ENCODE measurements around the gene CEMIP. TPM values are rescaled to one million over a fixed set of nuclear protein-coding genes. Genes with fewer than 3 reads are reported as not detected.

Gene CEMIP
- total and polyA plus RNA-seq, 9 donors = 0.93 to 3.0 (median 2.3) TPM

GRCh38 chr15:80830677-80831076 is 51.5 kb downstream of the CEMIP start:
- 60% methylated on average over 1 of the region's 1 CpG for WGBS (ENCODE audit: insufficient coverage)
- DNase-seq = no peak
- H3K9me3 ChIP-seq (replicated peaks; ENCODE audit: control insufficient read depth, low read depth, low read length) = no peaks in the 10 kb centered on the region
- H3K4me1 ChIP-seq (ENCODE audit: control insufficient read depth, insufficient read depth, low read length) = peaks cover 19% of the 10 kb centered on the region
- H3K36me3 ChIP-seq (ENCODE audit: control insufficient read depth, insufficient read depth, low read length) = no peaks in the 10 kb centered on the region
- no peaks in the 10 kb centered on the region for H3K27me3 ChIP-seq (ENCODE audit: control insufficient read depth, insufficient read depth, low read length)
- H3K27ac ChIP-seq (ENCODE audit: low read length) = no peak overlapping the region
- no peak overlapping the region for H3K4me3 ChIP-seq (ENCODE audit: low read length)

- no peaks in the 10 kb centered on the region for H3K27me3 ChIP-seq (ENCODE audit: control insufficient read depth, insufficient read depth, low read length)
- H3K36me3 ChIP-seq (ENCODE audit: control insufficient read depth, insufficient read depth, low read length) = no peaks in the 10 kb centered on the region
- no peak overlapping the region for H3K27ac ChIP-seq (ENCODE audit: low read length)
- H3K9me3 ChIP-seq (replicated peaks; ENCODE audit: control insufficient read depth, low read depth, low read length) = no peaks in the 10 kb centered on the region
- DNase-seq = no peak
- 88% methylated on average over 7 of the region's 7 CpGs for WGBS (ENCODE audit: insufficient coverage)
- H3K4me3 ChIP-seq (ENCODE audit: low read length) = no peak overlapping the region
- peaks cover 19% of the 10 kb centered on the region for H3K4me1 ChIP-seq (ENCODE audit: control insufficient read depth, insufficient read depth, low read length)
These were observed 52.0 kb downstream of the CEMIP start for GRCh38 chr15:80831192-80831591.

- H3K4me1 ChIP-seq (ENCODE audit: control insufficient read depth, insufficient read depth, low read length) = peaks cover 19% of the 10 kb centered on the region
- H3K4me3 ChIP-seq (ENCODE audit: low read length) = no peak overlapping the region
- DNase-seq = no peak
- H3K9me3 ChIP-seq (replicated peaks; ENCODE audit: control insufficient read depth, low read depth, low read length) = no peaks in the 10 kb centered on the region
- no peak overlapping the region for H3K27ac ChIP-seq (ENCODE audit: low read length)
- no peaks in the 10 kb centered on the region for H3K27me3 ChIP-seq (ENCODE audit: control insufficient read depth, insufficient read depth, low read length)
- 59% methylated on average over 3 of the region's 7 CpGs for WGBS (ENCODE audit: insufficient coverage)
- no peaks in the 10 kb centered on the region for H3K36me3 ChIP-seq (ENCODE audit: control insufficient read depth, insufficient read depth, low read length)
These were observed 52.5 kb downstream of the CEMIP start for GRCh38 chr15:80831606-80832224.

GRCh38 chr15:80832686-80833085 is 53.5 kb downstream of the CEMIP start:
- DNase-seq = peak; percentile 29
- Histone ChIP-seq H3K36me3 (ENCODE audit: control insufficient read depth, insufficient read depth, low read length) (no peaks in the 10 kb centered on the region), H3K4me1 (ENCODE audit: control insufficient read depth, insufficient read depth, low read length) (peaks cover 19% of the 10 kb centered on the region), H3K27me3 (ENCODE audit: control insufficient read depth, insufficient read depth, low read length) (peaks cover 2% of the 10 kb centered on the region), H3K4me3 (ENCODE audit: low read length) (no peak overlapping the region), H3K27ac (ENCODE audit: low read length) (no peak overlapping the region), H3K9me3 (replicated peaks; ENCODE audit: control insufficient read depth, low read depth, low read length) (no peaks in the 10 kb centered on the region)
- no CpG with 5 or more reads among the region's 3 CpGs for WGBS (ENCODE audit: insufficient coverage)

GRCh38 chr15:80834402-80834801 is 55.2 kb downstream of the CEMIP start:
- H3K9me3 ChIP-seq (replicated peaks; ENCODE audit: control insufficient read depth, low read depth, low read length) = no peaks in the 10 kb centered on the region
- DNase-seq = no peak
- H3K27me3 ChIP-seq (ENCODE audit: control insufficient read depth, insufficient read depth, low read length) = peaks cover 2% of the 10 kb centered on the region
- no peaks in the 10 kb centered on the region for H3K36me3 ChIP-seq (ENCODE audit: control insufficient read depth, insufficient read depth, low read length)
- H3K4me3 ChIP-seq (ENCODE audit: low read length) = no peak overlapping the region
- H3K4me1 ChIP-seq (ENCODE audit: control insufficient read depth, insufficient read depth, low read length) = peaks cover 14% of the 10 kb centered on the region
- 60% methylated on average over 1 of the region's 2 CpGs for WGBS (ENCODE audit: insufficient coverage)
- no peak overlapping the region for H3K27ac ChIP-seq (ENCODE audit: low read length)

- H3K27ac ChIP-seq (ENCODE audit: low read length) = no peak overlapping the region
- H3K27me3 ChIP-seq (ENCODE audit: control insufficient read depth, insufficient read depth, low read length) = peaks cover 4% of the 10 kb centered on the region
- peaks cover 14% of the 10 kb centered on the region for H3K4me1 ChIP-seq (ENCODE audit: control insufficient read depth, insufficient read depth, low read length)
- no peak overlapping the region for H3K4me3 ChIP-seq (ENCODE audit: low read length)
- WGBS (ENCODE audit: insufficient coverage) = no CpG with 5 or more reads among the region's 1 CpG
- H3K36me3 ChIP-seq (ENCODE audit: control insufficient read depth, insufficient read depth, low read length) = no peaks in the 10 kb centered on the region
- DNase-seq = peak; percentile 44
- no peaks in the 10 kb centered on the region for H3K9me3 ChIP-seq (replicated peaks; ENCODE audit: control insufficient read depth, low read depth, low read length)
These were observed 55.7 kb downstream of the CEMIP start for GRCh38 chr15:80834906-80835305.

GRCh38 chr15:80835336-80835735 is 56.2 kb downstream of the CEMIP start:
- H3K27me3 ChIP-seq (ENCODE audit: control insufficient read depth, insufficient read depth, low read length) = peaks cover 4% of the 10 kb centered on the region
- no peaks in the 10 kb centered on the region for H3K36me3 ChIP-seq (ENCODE audit: control insufficient read depth, insufficient read depth, low read length)
- WGBS (ENCODE audit: insufficient coverage) = 59% methylated on average over 4 of the region's 4 CpGs
- H3K4me1 ChIP-seq (ENCODE audit: control insufficient read depth, insufficient read depth, low read length) = peaks cover 18% of the 10 kb centered on the region
- no peak overlapping the region for H3K4me3 ChIP-seq (ENCODE audit: low read length)
- no peaks in the 10 kb centered on the region for H3K9me3 ChIP-seq (replicated peaks; ENCODE audit: control insufficient read depth, low read depth, low read length)
- DNase-seq = no peak
- no peak overlapping the region for H3K27ac ChIP-seq (ENCODE audit: low read length)

- DNase-seq = no peak
- 73% methylated on average over 9 of the region's 9 CpGs for WGBS (ENCODE audit: insufficient coverage)
- peaks cover 4% of the 10 kb centered on the region for H3K27me3 ChIP-seq (ENCODE audit: control insufficient read depth, insufficient read depth, low read length)
These were observed 57.1 kb downstream of the CEMIP start for GRCh38 chr15:80836223-80836622.

GRCh38 chr15:80837006-80837405 is 57.8 kb downstream of the CEMIP start:
- Histone ChIP-seq H3K36me3 (ENCODE audit: control insufficient read depth, insufficient read depth, low read length) (no peaks in the 10 kb centered on the region), H3K4me3 (ENCODE audit: low read length) (no peak overlapping the region), H3K27ac (ENCODE audit: low read length) (no peak overlapping the region), H3K4me1 (ENCODE audit: control insufficient read depth, insufficient read depth, low read length) (peaks cover 28% of the 10 kb centered on the region), H3K27me3 (ENCODE audit: control insufficient read depth, insufficient read depth, low read length) (peaks cover 4% of the 10 kb centered on the region), H3K9me3 (replicated peaks; ENCODE audit: control insufficient read depth, low read depth, low read length) (no peaks in the 10 kb centered on the region)
- WGBS (ENCODE audit: insufficient coverage) = 93% methylated on average over 2 of the region's 3 CpGs
- no peak for DNase-seq

More at GRCh38 chr15:80836223-80836622, 57.1 kb downstream of the CEMIP start:
- no peaks in the 10 kb centered on the region for H3K36me3 ChIP-seq (ENCODE audit: control insufficient read depth, insufficient read depth, low read length)
- no peak overlapping the region for H3K4me3 ChIP-seq (ENCODE audit: low read length)
- H3K4me1 ChIP-seq (ENCODE audit: control insufficient read depth, insufficient read depth, low read length) = peaks cover 27% of the 10 kb centered on the region
- H3K27ac ChIP-seq (ENCODE audit: low read length) = no peak overlapping the region
- H3K9me3 ChIP-seq (replicated peaks; ENCODE audit: control insufficient read depth, low read depth, low read length) = no peaks in the 10 kb centered on the region

GRCh38 chr15:80838012-80838411 is 58.8 kb downstream of the CEMIP start:
- WGBS (ENCODE audit: insufficient coverage) = 83% methylated on average over 6 of the region's 11 CpGs
- Histone ChIP-seq H3K27me3 (ENCODE audit: control insufficient read depth, insufficient read depth, low read length) (peaks cover 4% of the 10 kb centered on the region), H3K4me1 (ENCODE audit: control insufficient read depth, insufficient read depth, low read length) (peaks cover 25% of the 10 kb centered on the region), H3K9me3 (replicated peaks; ENCODE audit: control insufficient read depth, low read depth, low read length) (no peaks in the 10 kb centered on the region), H3K4me3 (ENCODE audit: low read length) (no peak overlapping the region), H3K36me3 (ENCODE audit: control insufficient read depth, insufficient read depth, low read length) (no peaks in the 10 kb centered on the region), H3K27ac (ENCODE audit: low read length) (no peak overlapping the region)
- DNase-seq = no peak

GRCh38 chr15:80838666-80839065 is 59.5 kb downstream of the CEMIP start:
- Histone ChIP-seq H3K27me3 (ENCODE audit: control insufficient read depth, insufficient read depth, low read length) (peaks cover 4% of the 10 kb centered on the region), H3K9me3 (replicated peaks; ENCODE audit: control insufficient read depth, low read depth, low read length) (no peaks in the 10 kb centered on the region), H3K36me3 (ENCODE audit: control insufficient read depth, insufficient read depth, low read length) (no peaks in the 10 kb centered on the region), H3K4me3 (ENCODE audit: low read length) (no peak overlapping the region), H3K4me1 (ENCODE audit: control insufficient read depth, insufficient read depth, low read length) (peaks cover 30% of the 10 kb centered on the region), H3K27ac (ENCODE audit: low read length) (no peak overlapping the region)
- DNase-seq = no peak
- WGBS (ENCODE audit: insufficient coverage) = 82% methylated on average over 6 of the region's 7 CpGs
